A673 (cell line): ENCODE data around the gene CCDC141. TPM values are rescaled to one million over a fixed set of nuclear protein-coding genes. Genes with fewer than 3 reads are reported as not detected.

ENCODE experiments used
- BruUV-seq: library from RNA; stranded (reverse); fragments of 400-500 nt; replicated peaks from 2 replicates; lab custom pipeline; 2021; lab: Mats Ljungman, UMichigan
- CTCF ChIA-PET: fragments of 300-600 bp; sonication (Branson Sonifier 250); formaldehyde crosslinking; loops from one replicate; lab custom pipeline; 2022; ENCODE audit warnings: antibody characterized with exemption; lab: Charles Lee
- POLR2A ChIA-PET: fragments of 300-600 bp; sonication (Branson Sonifier 250); formaldehyde crosslinking; loops from one replicate; lab custom pipeline; 2022; ENCODE audit warnings: antibody characterized with exemption; ENCODE audit not compliant: low non-redundant PET; lab: Charles Lee
- DNase-seq: peaks from one replicate; pipeline ENCODE4 v3.0.0-alpha.2; 2015; ENCODE audit warnings: low spot score
- H3K27ac ChIP-seq: fragments of 200-600 bp; sonication (generic); 2 replicates; pipeline ENCODE4 v1.5.1; 2016; ENCODE audit warnings: mixed run types, low read depth, mild to moderate bottlenecking, mixed read lengths, antibody characterized with exemption, low read length; ENCODE audit not compliant: poor library complexity, severe bottlenecking
- H3K27me3 ChIP-seq: fragments of 200-600 bp; sonication (generic); replicated peaks from 2 replicates; pipeline ENCODE4 v1.6.1; 2017; ENCODE audit warnings: mixed run types, low read depth, mild to moderate bottlenecking, mixed read lengths, antibody characterized with exemption, low read length; ENCODE audit not compliant: insufficient read depth, poor library complexity
- H3K36me3 ChIP-seq: fragments of 200-600 bp; sonication (generic); 2 replicates; pipeline ENCODE4 v1.6.1; 2016; ENCODE audit warnings: mixed run types, mild to moderate bottlenecking, mixed read lengths, antibody characterized with exemption, low read length; ENCODE audit not compliant: insufficient read depth, poor library complexity, severe bottlenecking
- H3K4me1 ChIP-seq: fragments of 200-600 bp; sonication (generic); 2 replicates; pipeline ENCODE4 v1.6.1; 2017; ENCODE audit warnings: mixed run types, mild to moderate bottlenecking, mixed read lengths, antibody characterized with exemption, low read length; ENCODE audit not compliant: insufficient read depth, poor library complexity, severe bottlenecking
- H3K4me3 ChIP-seq: fragments of 200-600 bp; sonication (generic); 2 replicates; pipeline ENCODE4 v1.5.1; 2016; ENCODE audit warnings: low read depth, mixed run types, mild to moderate bottlenecking, mixed read lengths, low read length; ENCODE audit not compliant: poor library complexity, severe bottlenecking
- H3K9me3 ChIP-seq: fragments of 200-600 bp; sonication (generic); 2 replicates; pipeline ENCODE4 v1.6.1; 2016; ENCODE audit warnings: mixed run types, low read depth, mild to moderate bottlenecking, mixed read lengths, antibody characterized with exemption, low read length; ENCODE audit not compliant: poor library complexity, severe bottlenecking
- CTCF ChIP-seq: fragments of 300-800, 200-600 bp; sonication (generic); conservative IDR thresholded peaks from 2 replicates; pipeline ENCODE4 v1.5.1; 2017; ENCODE audit warnings: low read depth, mild to moderate bottlenecking, antibody characterized with exemption, low read length, moderate library complexity, mixed read lengths
- EZH2 ChIP-seq: fragments of 200-600 bp; sonication (generic); IDR thresholded peaks from 2 replicates; pipeline ENCODE4 v1.6.1; 2017; ENCODE audit warnings: borderline replicate concordance, low read depth, mild to moderate bottlenecking, mixed read lengths, antibody characterized with exemption, low read length; ENCODE audit not compliant: poor library complexity, severe bottlenecking
- intact Hi-C: fragments of 100-400 bp; cut with micrococcal nuclease; formaldehyde crosslinking; loops from one replicate; pipeline ENCODE4 v1.10.0; 2022; ENCODE audit not compliant: unreplicated experiment
- total RNA-seq: library from RNA; stranded (reverse); gene quantifications from 2 replicates; pipeline ENCODE4 v1.2.3, GENCODE V29; 2021

The CCDC141 gene
- total RNA-seq, 1 experiment from 2014 or later: not detected

GRCh38 chr2:178787934-178788333 is 262.0 kb downstream of the CCDC141 start:
- H3K27me3 ChIP-seq: no peaks in the 10 kb centered on the region
- no peak overlapping the region for H3K27ac ChIP-seq
- no peaks in the 10 kb centered on the region for H3K9me3 ChIP-seq
- no TSS peak for BruUV-seq
- H3K4me1 ChIP-seq: no peaks in the 10 kb centered on the region
- no peak for TF ChIP-seq CTCF
- TF ChIP-seq EZH2: no peak
- CTCF ChIA-PET: no interaction called here
- no peaks in the 10 kb centered on the region for H3K36me3 ChIP-seq
- intact Hi-C loops: no loop called here
- no peak overlapping the region for H3K4me3 ChIP-seq
- DNase-seq: no peak
- POLR2A ChIA-PET: no interaction called here

GRCh38 chr2:178787155-178787554 is 262.8 kb downstream of the CCDC141 start:
- H3K36me3 ChIP-seq: no peaks in the 10 kb centered on the region
- no peaks in the 10 kb centered on the region for H3K9me3 ChIP-seq
- ChIA-PET POLR2A (no interaction called here), CTCF (no interaction called here)
- TF ChIP-seq CTCF (no peak), EZH2 (no peak)
- no peak overlapping the region for H3K27ac ChIP-seq
- no peaks in the 10 kb centered on the region for H3K27me3 ChIP-seq
- intact Hi-C loops: no loop called here
- no TSS peak for BruUV-seq
- no peak overlapping the region for H3K4me3 ChIP-seq
- no peak for DNase-seq
- no peaks in the 10 kb centered on the region for H3K4me1 ChIP-seq

GRCh38 chr2:178783889-178784288 is 266.0 kb downstream of the CCDC141 start:
- H3K9me3 ChIP-seq: no peaks in the 10 kb centered on the region
- ChIA-PET POLR2A (no interaction called here), CTCF (no interaction called here)
- H3K27ac ChIP-seq: no peak overlapping the region
- no peak overlapping the region for H3K4me3 ChIP-seq
- DNase-seq: no peak
- peaks cover 16% of the 10 kb centered on the region for H3K27me3 ChIP-seq
- no peak for TF ChIP-seq EZH2
- no peak for TF ChIP-seq CTCF
- H3K36me3 ChIP-seq: no peaks in the 10 kb centered on the region
- intact Hi-C loops: no loop called here
- no peaks in the 10 kb centered on the region for H3K4me1 ChIP-seq
- BruUV-seq: no TSS peak
